Endothelial cell of umbilical vein (primary cell): Measurements from ENCODE around the gene TRPM7. TPM values are rescaled to one million over a fixed set of nuclear protein-coding genes. Genes with fewer than 3 reads are reported as not detected.
"Not testable (repeated sequence)": the region's sequence is repeated elsewhere in the genome, so short reads cannot be mapped to it uniquely, and the experiment has no call there.

Experiments used
- BruUV-seq: library from RNA; stranded (reverse); fragments of 400-500 nt; replicated peaks from 2 replicates; lab custom pipeline; 2021; lab: Mats Ljungman, UMichigan
- CTCF ChIA-PET: fragments of 300-600, 350-600 bp; sonication (Branson Sonifier 250); formaldehyde crosslinking; loops from one replicate; lab custom pipeline; 2021; ENCODE audit warnings: antibody characterized with exemption, inconsistent platforms; lab: Charles Lee
- POLR2A ChIA-PET: fragments of 300-600, 350-600 bp; sonication (Branson Sonifier 250); formaldehyde crosslinking; loops from one replicate; lab custom pipeline; 2021; ENCODE audit warnings: antibody characterized with exemption, inconsistent platforms; lab: Charles Lee
- DNase-seq: peaks from one replicate; pipeline ENCODE4 v3.0.0-alpha.2; 2011; ENCODE audit warnings: low read depth, low spot score
- FAIRE-seq: peaks from 2 replicates; lab custom pipeline; 2011; peaks lifted over from hg19 to GRCh38; lab: Jason Lieb, UNC
- H2AFZ ChIP-seq: 2 replicates; pipeline ENCODE4 v1.6.0; 2012; ENCODE audit warnings: low read depth, low read length, control low read depth, inconsistent platforms
- H3K27ac ChIP-seq: 2 replicates; pipeline ENCODE4 v1.5.1; 2011; ENCODE audit warnings: low read depth, mild to moderate bottlenecking, control low read depth, low read length, moderate library complexity; ENCODE audit not compliant: insufficient read depth
- H3K27me3 ChIP-seq, 2 experiments: 2 replicates each; pipeline versions ENCODE4 v1.6.0 to v1.6.1; 2011; ENCODE audit warnings: low read length in 2 of 2, mixed read lengths in 1 of 2; ENCODE audit not compliant: control insufficient read depth in 2 of 2, insufficient read depth in 2 of 2
- H3K36me3 ChIP-seq, 2 experiments: 2 replicates in 1 of 2; 3 replicates in 1 of 2; pipeline ENCODE4 v1.5.1; 2011; ENCODE audit warnings: low read length in 2 of 2, mild to moderate bottlenecking in 1 of 2, moderate library complexity in 1 of 2; ENCODE audit not compliant: control insufficient read depth in 2 of 2, insufficient read depth in 2 of 2; ENCODE audit errors: extremely low read depth in 1 of 2
- H3K4me1 ChIP-seq: 3 replicates; pipeline ENCODE4 v1.5.1; 2011; ENCODE audit warnings: mild to moderate bottlenecking, low read length; ENCODE audit not compliant: control insufficient read depth, insufficient read depth; ENCODE audit errors: extremely low read depth
- H3K4me2 ChIP-seq: 2 replicates; pipeline ENCODE4 v1.6.1; 2011; ENCODE audit warnings: low read length, control low read depth, mixed read lengths; ENCODE audit not compliant: insufficient read depth
- H3K4me3 ChIP-seq, 3 experiments: fragments of 200-600 bp in 1 of 3; sonication (generic), shearing (Covaris generic) in 1 of 3; replicated peaks in 1 of 3; 2 replicates each; pipeline ENCODE4 v1.5.1; 2011 to 2016; ENCODE audit warnings: control low read depth in 3 of 3, low read length in 3 of 3, mild to moderate bottlenecking in 2 of 3, inconsistent platforms in 1 of 3, low read depth in 1 of 3, moderate library complexity in 1 of 3; ENCODE audit not compliant: insufficient read depth in 1 of 3
- H3K79me2 ChIP-seq: 2 replicates; pipeline ENCODE4 v1.6.0; 2012; ENCODE audit warnings: low read length, inconsistent platforms; ENCODE audit not compliant: control insufficient read depth, insufficient read depth
- H3K9ac ChIP-seq: replicated peaks from 2 replicates; pipeline ENCODE3; 2011; ENCODE audit warnings: low read length, control low read depth; ENCODE audit not compliant: insufficient read depth; ENCODE audit errors: extremely low read depth
- H3K9me1 ChIP-seq: replicated peaks from 3 replicates; pipeline ENCODE4 v1.6.0; 2011; ENCODE audit warnings: mild to moderate bottlenecking, low read length; ENCODE audit not compliant: control insufficient read depth, insufficient read depth; ENCODE audit errors: extremely low read depth
- H3K9me3 ChIP-seq: replicated peaks from 2 replicates; pipeline ENCODE4 v1.5.1; 2012; ENCODE audit warnings: low read length, inconsistent platforms; ENCODE audit not compliant: control insufficient read depth, insufficient read depth
- H4K20me1 ChIP-seq: replicated peaks from 2 replicates; pipeline ENCODE3; 2011; ENCODE audit warnings: mild to moderate bottlenecking, low read length; ENCODE audit not compliant: control insufficient read depth, insufficient read depth; ENCODE audit errors: extremely low read depth
- CTCF ChIP-seq, 2 donors: IDR thresholded peaks; 1 replicate in 1 of 2; 2 replicates in 1 of 2; pipeline ENCODE4 v1.5.1; 2011; ENCODE audit warnings: low read length in 2 of 2, mild to moderate bottlenecking in 2 of 2, moderate library complexity in 2 of 2, control low read depth in 1 of 2, inconsistent platforms in 1 of 2, low read depth in 1 of 2; ENCODE audit not compliant: insufficient read depth in 1 of 2; ENCODE audit errors: extremely low read depth in 1 of 2
- EZH2 ChIP-seq: IDR thresholded peaks from 2 replicates; pipeline ENCODE4 v1.6.1; 2012; ENCODE audit warnings: borderline replicate concordance, low read depth, mild to moderate bottlenecking, moderate library complexity, low read length, inconsistent platforms; ENCODE audit not compliant: severe bottlenecking
- FOS ChIP-seq: IDR thresholded peaks from 2 replicates; pipeline ENCODE4 v1.6.1; 2011; ENCODE audit warnings: mild to moderate bottlenecking, low read length, moderate library complexity, borderline replicate concordance; ENCODE audit not compliant: insufficient read depth
- GATA2 ChIP-seq: IDR thresholded peaks from 2 replicates; pipeline ENCODE4 v1.7.0; 2011; ENCODE audit warnings: low read depth, mild to moderate bottlenecking, moderate library complexity, mixed read lengths, low read length; ENCODE audit not compliant: insufficient read length, insufficient read depth
- JUN ChIP-seq: IDR thresholded peaks from 2 replicates; pipeline ENCODE4 v1.6.1; 2011; ENCODE audit warnings: borderline replicate concordance, low read depth; ENCODE audit not compliant: insufficient read length, insufficient read depth
- MAX ChIP-seq: IDR thresholded peaks from 2 replicates; pipeline ENCODE4 v1.6.1; 2011; ENCODE audit not compliant: insufficient read depth, insufficient read length
- MYC ChIP-seq: IDR thresholded peaks from one replicate; pipeline ENCODE4 v1.6.1; 2011; ENCODE audit warnings: mild to moderate bottlenecking, low read depth, low read length
- POLR2A ChIP-seq: IDR thresholded peaks from 2 replicates; pipeline ENCODE4 v1.6.1; 2012; ENCODE audit warnings: low read depth, mild to moderate bottlenecking, control low read depth, low read length
- POLR2AphosphoS5 ChIP-seq: IDR thresholded peaks from 2 replicates; pipeline ENCODE4 v1.6.1; 2012; ENCODE audit warnings: low read depth, mild to moderate bottlenecking, control low read depth, low read length, moderate library complexity; ENCODE audit not compliant: insufficient read depth
- dilution Hi-C: fragments of 300-500 bp; cut with MboI; formaldehyde crosslinking; loops from one replicate; pipeline ENCODE4 v1.15.0; 2019; ENCODE audit warnings: low sequenced_read_pairs; ENCODE audit not compliant: extremely low pct_ligation_motif_present
- intact Hi-C: fragments of 100-400 bp; cut with micrococcal nuclease; formaldehyde crosslinking; loops from one replicate; pipeline ENCODE4 v1.10.0; 2022
- polyA plus RNA-seq, 4 experiments: library from polyadenylated mRNA; depleted of rRNA in 3 of 4; stranded (reverse) in 3 of 4; unstranded in 1 of 4; fragments of >200 nt; gene quantifications; 2 replicates each; pipeline versions ENCODE4 v1.2.1 to v1.2.3, GENCODE V29; 2011 to 2012; ENCODE audit warnings: missing spikeins in 1 of 4
- total RNA-seq: library from RNA; stranded (reverse); gene quantifications from 2 replicates; pipeline ENCODE4 v1.2.3, GENCODE V29; 2021

The TRPM7 gene
- total and polyA plus RNA-seq, 2 donors (not counting 3 experiments of a cell fraction or from before 2014, with no cell fraction given), result 6.4 to 34.8 TPM

GRCh38 chr15:50576166-50576565 is 110.4 kb downstream of the TRPM7 start:
- H3K9me1 ChIP-seq, result no peaks in the 10 kb centered on the region
- H2AFZ ChIP-seq, result no peak overlapping the region
- intact Hi-C loops (no loop called here), dilution Hi-C loops (no loop called here)
- H3K9me3 ChIP-seq, result no peaks in the 10 kb centered on the region
- no peak overlapping the region for H3K9ac ChIP-seq
- no peaks in the 10 kb centered on the region for H3K4me1 ChIP-seq
- H3K27me3 ChIP-seq, result no peaks in the 10 kb centered on the region
- TF ChIP-seq JUN (no peak), EZH2 (no peak), POLR2AphosphoS5 (no peak), GATA2 (no peak), FOS (no peak), CTCF (IDR thresholded peaks at IDR 0.05; ENCODE audit: extremely low read depth in 1 of 2, insufficient read depth in 1 of 2, low read depth in 1 of 2, low read length in 2 of 2) (no peak), MYC (no peak), POLR2A (no peak), MAX (no peak)
- H3K79me2 ChIP-seq, result no peaks in the 10 kb centered on the region
- ChIA-PET CTCF (no interaction called here), POLR2A (no interaction called here)
- H3K36me3 ChIP-seq, result peaks cover 9 to 23% of the 10 kb centered on the region in 2 experiments
- H3K4me2 ChIP-seq, result no peak overlapping the region
- no peak overlapping the region for H3K27ac ChIP-seq
- no peak overlapping the region for H3K4me3 ChIP-seq
- no peaks in the 10 kb centered on the region for H4K20me1 ChIP-seq
- FAIRE-seq (no peak), DNase-seq (no peak)
- no TSS peak for BruUV-seq

- H3K27ac ChIP-seq, intact Hi-C loops, H3K4me2 ChIP-seq, H2AFZ ChIP-seq, BruUV-seq, H3K4me3 ChIP-seq, H4K20me1 ChIP-seq, dilution Hi-C loops, H3K27me3 ChIP-seq, FAIRE-seq, H3K9me3 ChIP-seq, H3K4me1 ChIP-seq, H3K9me1 ChIP-seq, H3K79me2 ChIP-seq, DNase-seq, H3K9ac ChIP-seq, CTCF ChIA-PET: not testable (repeated sequence)
- peaks cover 7 to 18% of the 10 kb centered on the region in 2 experiments for H3K36me3 ChIP-seq
- POLR2A ChIA-PET, result interaction anchor here (0.7 kb wide), 1 partner anchor 39 kb away, joined by 10 read pairs; no protein-coding TSS in a partner anchor
Observed at GRCh38 chr15:50573842-50574241, 112.8 kb downstream of the TRPM7 start.
